GM18498 (cell line): ENCODE measurements around the gene RBM44.
"Not testable (repeated sequence)": the region's sequence is repeated elsewhere in the genome, so short reads cannot be mapped to it uniquely, and the experiment has no call there.

Source experiments
- ATAC-seq: cut with Tn5 transposase; IDR thresholded peaks from one replicate; pipeline ENCODE4 v1.9.1; 2021; ENCODE audit warnings: mild to moderate bottlenecking, moderate library complexity; ENCODE audit not compliant: unreplicated experiment

RBM44 gene

GRCh38 chr2:237841051-237841450 is 42.5 kb downstream of the RBM44 start:
- ATAC-seq: no peak

DNA sequence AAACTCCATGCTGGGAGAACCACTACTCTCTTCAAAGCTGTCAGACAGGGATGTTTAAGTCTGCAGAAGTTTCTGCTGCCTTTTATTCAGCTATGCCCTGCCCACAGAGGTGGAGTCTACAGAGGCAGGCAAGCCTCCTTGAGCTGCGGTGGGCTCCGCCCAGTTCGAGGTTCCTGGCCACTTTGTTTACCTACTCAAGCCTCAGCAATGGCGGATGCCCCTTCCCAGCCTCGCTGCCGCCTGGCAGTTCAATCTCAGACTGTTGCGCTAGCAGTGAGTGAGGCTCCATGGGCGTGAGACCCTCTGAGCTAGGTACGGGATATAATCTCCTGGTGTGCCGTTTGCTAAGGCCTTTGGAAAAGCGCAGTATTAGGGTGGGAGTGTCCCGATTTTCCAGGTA is 50.4 kb downstream of the RBM44 start:
- not testable (repeated sequence) for ATAC-seq

DNA sequence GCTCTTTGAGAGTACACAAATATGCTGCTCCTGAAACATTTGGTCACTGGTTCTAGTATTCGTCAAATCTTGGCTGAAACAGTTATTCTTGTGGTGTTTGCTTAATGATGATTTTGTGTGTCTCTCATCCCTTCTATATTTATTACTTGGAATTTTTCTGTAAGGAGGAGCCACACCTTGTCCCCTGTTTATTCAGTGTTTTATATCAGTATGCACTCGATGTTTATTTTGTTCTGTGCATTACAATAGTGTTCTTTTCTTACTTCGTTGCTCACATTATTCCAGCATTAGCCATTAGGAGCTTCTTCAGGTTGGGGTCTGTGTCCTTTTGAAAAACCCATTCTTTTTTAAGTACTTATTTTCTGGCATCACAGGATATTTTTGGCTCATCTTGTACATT is 55.7 kb downstream of the RBM44 start:
- ATAC-seq: no peak

DNA sequence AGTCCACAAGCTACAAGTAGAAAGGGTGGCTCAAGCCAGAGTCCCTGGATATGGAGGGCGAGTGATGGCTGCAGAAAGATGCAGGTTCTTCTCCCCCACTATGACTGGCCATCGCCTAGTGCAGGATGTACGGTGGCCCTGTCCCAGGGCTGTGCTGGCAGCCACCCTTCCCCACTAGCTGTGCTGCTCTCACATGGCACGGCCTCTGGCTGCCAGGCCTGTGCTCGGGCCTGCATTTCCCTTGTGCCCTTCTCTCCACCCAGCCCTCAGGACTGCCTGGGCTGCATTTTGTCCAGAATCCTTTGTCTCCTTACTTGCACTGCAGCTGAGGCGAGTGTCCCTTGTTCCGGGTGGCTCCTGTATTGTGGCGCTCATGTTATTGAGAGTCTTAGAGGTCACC is 59.2 kb downstream of the RBM44 start:
- no peak for ATAC-seq

DNA sequence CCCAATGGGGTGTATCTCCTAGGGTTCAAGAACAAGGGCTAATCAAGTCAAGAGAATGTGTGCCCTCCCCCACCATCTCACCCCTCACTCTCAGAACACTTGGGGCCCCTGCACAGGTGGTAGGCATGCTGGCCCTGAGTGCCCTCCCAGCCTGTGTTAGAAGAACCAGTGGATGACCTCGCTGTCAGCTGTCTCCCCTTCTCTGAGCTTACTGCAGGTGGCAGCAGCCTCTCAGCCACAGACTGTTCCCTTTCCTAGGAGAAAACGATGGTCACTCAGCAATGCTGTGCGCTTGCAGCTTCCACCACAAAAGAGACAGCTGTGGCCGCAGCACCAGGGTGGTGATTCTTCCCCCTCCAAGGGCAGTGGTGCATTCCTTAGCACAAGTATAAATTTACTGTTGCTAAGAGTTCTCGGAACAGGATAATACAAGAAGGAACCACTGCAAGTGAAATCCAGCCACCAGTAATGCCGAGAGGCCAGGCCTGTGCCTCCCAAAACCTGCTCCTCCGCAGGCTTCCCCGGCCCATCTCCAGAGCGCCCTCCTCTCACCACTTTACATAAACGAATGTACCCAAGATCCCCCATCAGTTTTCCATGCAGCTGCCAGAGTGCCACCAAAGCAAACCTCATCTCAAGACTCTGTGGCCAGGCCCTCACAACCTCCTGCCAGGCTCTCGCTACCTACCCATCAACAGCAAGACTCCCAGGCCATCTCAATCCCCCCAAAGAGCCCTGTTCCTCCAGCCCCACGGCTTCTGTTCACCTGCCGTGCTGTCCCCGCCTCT is 59.9 kb downstream of the RBM44 start:
- ATAC-seq: no peak

- no peak for ATAC-seq
Observed at GRCh38 chr2:237859082-237859433, 60.5 kb downstream of the RBM44 start.

DNA sequence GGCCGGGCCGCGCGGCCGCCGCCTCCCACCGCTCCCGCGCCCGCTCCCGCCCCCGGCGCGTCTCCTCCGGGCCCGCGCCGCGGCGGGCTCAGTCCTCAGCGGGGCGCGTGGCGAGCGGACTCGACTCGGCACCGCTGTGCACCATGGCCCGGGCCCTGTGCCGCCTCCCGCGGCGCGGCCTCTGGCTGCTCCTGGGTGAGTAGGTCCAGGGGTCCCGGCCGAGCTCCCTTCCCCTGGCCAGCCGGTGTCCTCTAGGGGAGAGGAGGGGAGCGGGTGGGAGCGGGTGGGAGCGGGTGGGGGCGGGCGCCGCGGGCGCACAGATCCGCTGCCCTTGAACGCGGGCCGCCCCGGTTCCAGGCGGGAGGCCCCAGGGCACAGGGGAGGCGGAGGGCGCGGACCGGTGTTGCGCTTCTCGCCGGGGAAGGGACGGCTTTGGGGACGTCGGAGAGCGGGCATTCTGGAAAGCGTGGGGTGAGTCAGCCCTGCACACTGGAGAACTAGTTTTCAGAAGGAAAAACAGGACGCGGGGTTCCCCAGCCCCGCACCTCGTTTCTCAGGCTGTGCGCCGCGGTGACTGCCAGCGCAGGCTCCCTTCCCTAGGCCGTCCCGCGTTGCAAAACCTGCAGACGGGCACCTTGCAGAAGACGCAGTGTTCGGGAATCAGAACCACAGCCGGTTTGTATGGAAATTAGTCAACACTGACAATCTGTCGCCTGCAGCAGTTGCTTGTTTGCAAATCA is 61.1 kb downstream of the RBM44 start, which contains the start of gene RAMP1:
Gene RAMP1, plus strand, starts transcription at position 91 of the 740 bp plus-strand sequence. Its CDS starts 53 bp downstream, at position 144.
- no peak for ATAC-seq

GRCh38 chr2:237860273-237860935 is 61.8 kb downstream of the RBM44 start:
- ATAC-seq: no peak

DNA sequence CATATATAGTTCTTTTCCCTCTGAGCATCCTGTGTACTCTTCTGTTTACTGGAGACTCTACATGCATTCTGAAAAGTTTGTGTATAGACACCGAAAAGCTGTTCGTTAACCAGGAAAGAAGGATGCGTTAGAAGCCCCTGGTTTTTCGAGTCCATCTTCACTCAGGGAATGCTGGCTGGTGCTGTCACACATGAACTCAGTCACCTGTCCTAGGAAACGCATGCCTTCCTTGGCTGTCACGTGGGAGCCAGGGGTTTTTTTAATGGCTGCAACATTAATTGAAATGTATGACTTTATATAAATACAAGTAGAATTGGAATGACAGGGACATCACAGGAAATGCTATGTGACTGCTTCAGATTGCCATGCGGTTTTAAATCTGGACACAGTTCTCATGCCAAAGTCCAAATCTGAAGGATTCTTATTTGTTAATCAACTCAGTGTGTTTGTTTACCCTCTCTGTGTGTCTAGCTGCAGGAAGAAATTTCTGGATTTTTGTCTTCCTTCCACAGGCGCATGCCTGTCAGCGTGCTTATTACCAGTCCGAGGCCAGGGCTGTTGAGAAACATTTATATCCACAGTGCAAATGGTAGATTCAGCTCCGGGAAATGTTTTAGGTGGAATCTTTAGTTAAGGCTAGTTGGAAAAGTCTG is 63.4 kb downstream of the RBM44 start:
- ATAC-seq: no peak

GRCh38 chr2:237862528-237862895 is 63.9 kb downstream of the RBM44 start:
- no peak for ATAC-seq

DNA sequence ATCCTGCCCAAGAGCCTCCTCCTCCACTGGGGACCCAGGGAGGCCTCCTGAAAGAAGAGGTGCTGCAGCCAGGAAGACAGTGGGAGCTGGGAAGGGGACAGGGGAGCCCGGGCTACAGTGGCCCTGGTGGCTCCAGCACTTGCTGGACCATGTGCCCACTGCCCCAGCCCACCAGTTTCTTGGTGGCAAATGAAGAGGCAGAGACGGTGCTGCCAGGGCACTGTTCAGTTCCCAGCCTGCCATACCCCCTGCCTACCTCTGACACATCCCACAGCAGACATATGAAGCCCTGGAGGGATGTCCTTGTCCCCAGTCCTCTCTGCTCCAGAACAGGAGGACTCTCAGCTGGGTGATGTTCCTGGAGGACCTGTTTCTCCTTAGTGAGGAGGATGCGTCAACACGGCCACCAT is 64.5 kb downstream of the RBM44 start:
- no peak for ATAC-seq

DNA sequence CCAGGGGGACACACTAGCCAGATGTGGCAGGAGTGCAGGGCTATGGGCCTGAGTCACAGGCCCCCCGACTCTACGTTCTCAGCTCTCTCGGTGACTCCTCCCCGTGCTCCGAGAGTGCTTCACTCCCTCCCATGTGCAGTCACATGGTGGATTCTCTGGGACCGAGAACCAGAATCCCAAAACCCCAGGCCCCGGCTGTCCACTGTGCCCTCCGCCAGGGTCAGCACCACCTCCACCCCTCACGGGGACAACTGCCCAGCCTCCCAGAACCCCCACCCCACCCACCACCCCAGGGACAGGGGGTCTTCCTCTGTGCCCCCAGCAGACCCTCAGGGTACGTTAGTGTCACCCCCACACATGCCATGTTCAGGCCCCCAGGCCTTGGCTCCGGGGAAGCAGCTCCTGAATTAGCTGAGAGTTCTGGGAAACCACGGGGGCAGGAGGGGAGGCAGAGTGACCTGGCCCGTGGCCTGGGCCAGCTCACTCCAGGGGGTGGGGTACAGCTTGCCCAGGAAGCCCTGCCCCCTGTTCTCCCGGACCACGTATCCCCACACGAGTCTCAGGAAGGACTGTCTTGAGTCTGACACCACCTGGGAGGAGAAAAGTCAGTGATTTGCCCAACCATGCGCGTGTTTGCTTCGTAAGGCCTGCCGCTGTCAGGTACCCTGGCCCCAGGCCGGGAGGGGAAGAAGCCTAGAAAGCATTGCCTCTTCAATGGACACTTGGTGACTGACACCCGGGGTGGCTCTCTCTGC is 65.3 kb downstream of the RBM44 start:
- no peak for ATAC-seq

- ATAC-seq: no peak
Observed at GRCh38 chr2:237864444-237864931, 65.9 kb downstream of the RBM44 start.

DNA sequence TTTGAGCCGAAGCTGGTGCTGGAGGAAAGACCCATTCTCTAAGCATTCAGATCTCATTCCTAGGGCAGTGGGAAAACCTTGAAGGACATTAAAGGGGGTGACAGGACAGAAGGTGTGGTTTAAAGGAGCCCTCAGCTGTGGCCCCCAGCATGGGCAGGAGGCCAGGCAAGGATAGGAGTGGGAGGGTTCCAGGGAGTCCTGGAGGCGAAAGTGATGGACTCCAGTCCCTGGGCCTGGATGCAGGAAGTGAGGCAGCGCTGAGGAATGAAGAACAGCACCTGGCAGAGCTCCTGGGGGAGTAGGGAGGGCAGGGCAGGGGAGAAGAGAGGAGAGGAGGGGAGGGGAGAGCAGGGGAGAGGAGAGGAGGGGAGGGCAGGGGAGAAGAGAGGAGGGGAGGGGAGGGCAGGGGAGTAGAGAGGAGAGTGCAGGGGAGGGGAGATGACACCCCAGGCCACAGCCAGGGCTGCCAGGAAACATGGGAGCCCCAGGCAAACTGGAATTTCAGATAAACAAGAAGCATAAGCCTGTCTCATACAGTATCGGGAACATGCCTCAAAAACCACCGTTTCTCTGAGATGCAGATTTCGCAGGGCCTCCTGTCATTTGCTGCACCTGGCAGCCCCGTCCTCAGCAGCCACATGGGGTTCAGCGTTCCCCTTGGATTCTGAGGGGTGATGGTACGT is 66.5 kb downstream of the RBM44 start:
- ATAC-seq: no peak

- no peak for ATAC-seq
Observed at GRCh38 chr2:237865623-237866041, 67.1 kb downstream of the RBM44 start.

DNA sequence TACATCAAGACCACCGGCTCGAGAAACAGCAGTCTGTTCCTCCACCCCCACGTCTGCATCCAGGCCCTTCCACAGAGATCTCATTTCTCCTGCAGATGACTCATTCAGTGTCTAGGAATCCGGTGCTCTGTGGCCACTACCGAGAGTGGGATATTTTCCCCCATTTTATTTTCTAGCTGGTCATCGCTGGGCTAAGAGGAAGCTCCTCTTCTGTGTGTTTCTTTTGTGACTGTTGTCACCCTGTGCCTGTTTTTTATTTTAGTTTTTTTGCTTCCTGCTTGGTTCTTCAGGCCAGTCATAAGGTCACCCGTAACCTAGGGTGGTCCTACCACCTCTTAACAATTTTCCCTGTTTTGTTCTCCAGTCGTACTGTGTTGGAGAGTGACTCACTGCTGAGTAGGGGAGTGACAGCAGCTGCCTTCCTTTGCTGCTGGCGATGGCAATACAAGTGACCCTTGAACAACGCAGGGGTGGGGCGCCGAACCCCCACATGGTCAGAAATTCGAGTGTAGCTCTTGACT is 67.6 kb downstream of the RBM44 start:
- ATAC-seq: no peak

- no peak for ATAC-seq
Observed at GRCh38 chr2:237867465-237867864, 68.9 kb downstream of the RBM44 start.

GRCh38 chr2:237868074-237868473 is 69.5 kb downstream of the RBM44 start:
- not testable (repeated sequence) for ATAC-seq

GRCh38 chr2:237868631-237869342 is 70.2 kb downstream of the RBM44 start:
- no peak for ATAC-seq
